C4-2B (cell line): Measurements from ENCODE around the gene GABARAPL1.
"Not testable (repeated sequence)": the region's sequence is repeated elsewhere in the genome, so short reads cannot be mapped to it uniquely, and the experiment has no call there.

Experiments
- H3K27ac ChIP-seq: fragments of 450-650 bp; 2 replicates; pipeline ENCODE4 v1.5.1; 2017
- ZFX ChIP-seq: fragments of 450-650 bp; IDR thresholded peaks from 2 replicates; pipeline ENCODE4 v1.6.1; 2017
- TF ChIP-seq, protein P1 (sequence below): fragments of 450-650 bp; conservative IDR thresholded peaks from 2 replicates; pipeline ENCODE4 v1.5.1; 2017; ENCODE audit warnings: mild to moderate bottlenecking

The GABARAPL1 gene

DNA sequence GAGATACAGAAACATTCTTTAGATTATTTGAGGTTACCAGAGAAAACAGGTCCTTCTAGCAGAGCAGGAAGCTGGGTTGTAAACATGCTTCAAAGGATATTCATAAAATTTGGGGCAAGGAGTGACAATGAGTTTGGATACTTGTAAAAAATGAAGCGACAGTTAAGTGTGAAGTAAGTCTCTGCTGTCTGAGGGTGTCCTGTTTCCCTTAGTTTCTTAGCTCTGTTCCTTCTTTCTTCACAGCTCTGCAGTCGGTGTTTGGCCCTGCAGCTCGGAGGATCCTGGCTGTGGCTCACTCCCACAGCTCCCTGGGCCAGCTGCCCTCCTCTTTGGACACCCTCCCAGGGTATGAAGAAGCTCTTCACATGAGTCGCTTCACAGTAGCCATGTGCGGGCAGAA lies 23.0 kb upstream of the GABARAPL1 start:
- TF ChIP-seq, protein P1, sequence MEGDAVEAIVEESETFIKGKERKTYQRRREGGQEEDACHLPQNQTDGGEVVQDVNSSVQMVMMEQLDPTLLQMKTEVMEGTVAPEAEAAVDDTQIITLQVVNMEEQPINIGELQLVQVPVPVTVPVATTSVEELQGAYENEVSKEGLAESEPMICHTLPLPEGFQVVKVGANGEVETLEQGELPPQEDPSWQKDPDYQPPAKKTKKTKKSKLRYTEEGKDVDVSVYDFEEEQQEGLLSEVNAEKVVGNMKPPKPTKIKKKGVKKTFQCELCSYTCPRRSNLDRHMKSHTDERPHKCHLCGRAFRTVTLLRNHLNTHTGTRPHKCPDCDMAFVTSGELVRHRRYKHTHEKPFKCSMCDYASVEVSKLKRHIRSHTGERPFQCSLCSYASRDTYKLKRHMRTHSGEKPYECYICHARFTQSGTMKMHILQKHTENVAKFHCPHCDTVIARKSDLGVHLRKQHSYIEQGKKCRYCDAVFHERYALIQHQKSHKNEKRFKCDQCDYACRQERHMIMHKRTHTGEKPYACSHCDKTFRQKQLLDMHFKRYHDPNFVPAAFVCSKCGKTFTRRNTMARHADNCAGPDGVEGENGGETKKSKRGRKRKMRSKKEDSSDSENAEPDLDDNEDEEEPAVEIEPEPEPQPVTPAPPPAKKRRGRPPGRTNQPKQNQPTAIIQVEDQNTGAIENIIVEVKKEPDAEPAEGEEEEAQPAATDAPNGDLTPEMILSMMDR: no peak
- TF ChIP-seq ZFX: no peak
- no peak overlapping the region for H3K27ac ChIP-seq

DNA sequence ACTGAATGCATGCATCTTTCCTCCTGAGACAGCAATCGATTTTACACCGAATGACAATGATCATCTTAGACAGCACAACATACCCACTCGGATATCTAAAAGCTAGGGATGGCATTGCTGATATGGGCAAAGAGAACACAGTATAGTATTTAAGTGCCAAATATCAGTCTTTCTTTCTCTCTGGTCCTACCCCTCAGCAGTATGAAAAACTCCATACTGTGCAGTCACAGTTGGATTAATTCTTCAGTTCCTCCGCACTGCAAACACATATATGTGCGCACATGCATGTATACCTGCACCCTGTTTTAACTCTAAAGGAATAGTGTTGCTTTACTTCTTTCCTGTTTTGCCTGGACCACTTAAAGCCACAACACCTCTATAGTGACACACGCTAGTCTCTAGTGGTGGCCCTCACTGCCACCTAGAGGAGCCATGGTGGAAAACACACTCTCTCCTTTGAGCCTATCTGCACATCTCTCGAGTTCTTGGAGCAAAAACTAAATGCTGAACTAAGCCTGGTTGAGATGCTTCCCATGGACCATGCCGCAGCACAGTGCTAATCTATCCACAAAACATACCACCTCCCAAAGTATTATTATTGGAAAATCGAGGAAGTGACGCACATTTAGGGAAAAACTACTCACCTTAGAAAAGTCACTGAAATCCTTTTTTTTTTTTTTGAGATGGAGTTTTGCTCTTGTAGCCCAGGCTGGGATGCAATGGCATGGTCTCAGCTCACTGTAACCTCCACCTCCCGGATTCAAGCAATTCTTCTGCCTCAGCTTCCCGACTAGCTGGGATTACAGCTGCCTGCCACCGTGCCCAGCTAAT lies 21.9 kb upstream of the GABARAPL1 start:
- TF ChIP-seq ZFX: no peak
- TF ChIP-seq, protein P1: peak; percentile 89
- no peak overlapping the region for H3K27ac ChIP-seq

DNA sequence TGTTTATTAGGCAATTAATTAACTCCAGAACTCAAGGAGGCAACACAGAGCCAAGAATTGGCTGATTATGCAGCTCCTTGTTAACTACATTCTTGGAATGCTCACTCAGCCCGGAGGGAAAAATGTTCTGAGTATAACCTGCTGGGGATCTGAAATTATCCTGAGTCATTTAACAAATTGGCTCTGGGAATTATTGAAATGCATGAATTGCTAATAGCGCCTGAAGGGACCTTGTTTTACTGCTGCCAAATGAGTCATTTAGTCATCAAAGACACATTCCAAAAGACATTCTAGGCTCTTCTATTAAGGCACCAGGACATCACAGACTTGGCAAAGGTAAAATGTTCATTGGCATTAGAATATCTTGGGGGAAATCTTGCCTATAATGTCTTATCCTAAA lies 20.8 kb upstream of the GABARAPL1 start:
- no peak overlapping the region for H3K27ac ChIP-seq
- TF ChIP-seq, protein P1: no peak
- TF ChIP-seq ZFX: no peak

DNA sequence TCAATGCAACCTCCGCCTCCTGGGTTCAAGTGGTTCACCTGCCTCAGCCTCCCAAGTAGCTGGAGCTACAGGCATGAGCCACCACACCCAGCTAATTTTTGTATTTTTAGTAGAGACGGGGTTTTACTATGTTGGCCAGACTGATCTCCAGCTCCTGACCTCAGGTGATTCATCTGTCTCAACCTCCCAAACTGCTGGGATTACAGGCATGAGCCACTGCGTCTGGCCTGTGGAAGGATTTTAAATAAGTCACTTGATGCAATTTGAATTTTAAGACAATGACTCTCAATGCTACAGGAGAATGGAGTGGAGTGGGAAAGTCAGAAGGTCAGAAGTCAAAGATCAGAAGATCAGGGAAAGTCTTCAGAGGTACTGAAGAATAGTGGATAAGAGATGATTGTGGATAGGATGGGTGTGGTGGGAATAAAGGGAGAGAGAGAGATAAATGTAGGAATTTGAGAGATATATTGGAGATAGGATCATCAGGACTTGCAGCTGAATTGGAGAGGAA lies 18.5 kb upstream of the GABARAPL1 start:
- TF ChIP-seq, protein P1: no peak
- TF ChIP-seq ZFX: no peak
- no peak overlapping the region for H3K27ac ChIP-seq

DNA sequence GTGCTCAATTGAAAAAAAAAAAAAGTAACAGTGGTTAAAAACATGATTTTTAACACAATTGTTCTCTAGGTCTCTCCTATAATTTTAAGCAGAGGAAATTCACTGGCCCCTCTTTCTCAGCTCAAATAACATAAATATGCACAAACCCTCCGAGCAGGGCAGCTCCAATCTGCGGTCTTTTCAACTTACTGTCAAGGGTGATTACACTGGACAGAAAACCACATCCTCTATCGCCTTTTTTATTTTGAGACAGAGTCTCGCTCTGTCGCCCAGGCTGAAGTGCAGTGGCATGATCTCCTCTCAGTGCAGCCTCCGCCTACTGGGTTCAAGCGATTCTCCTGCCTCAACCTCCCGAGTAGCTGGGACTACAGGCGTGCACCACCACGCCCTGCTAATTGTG lies 16.5 kb upstream of the GABARAPL1 start:
- no peak overlapping the region for H3K27ac ChIP-seq

DNA sequence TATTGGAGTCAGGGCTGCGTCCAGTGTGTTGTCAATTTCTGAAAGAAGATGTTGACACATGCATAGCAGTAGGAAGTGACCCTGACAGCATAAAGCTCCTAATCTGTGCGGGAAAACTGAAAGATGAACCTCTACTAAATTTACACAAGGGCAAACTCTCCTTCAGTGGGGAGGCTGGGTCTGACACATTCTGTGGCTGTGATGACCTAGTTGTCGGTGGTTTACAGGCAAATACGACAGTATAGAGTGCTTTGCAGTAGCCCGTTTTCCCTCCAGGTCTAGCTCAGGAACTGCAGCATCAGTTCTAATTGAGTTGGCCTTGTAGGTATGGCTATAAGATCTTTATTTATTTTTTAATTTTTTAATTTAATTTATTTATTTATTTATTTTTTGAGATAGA lies 14.8 kb upstream of the GABARAPL1 start:
- TF ChIP-seq, protein P1: no peak
- no peak for TF ChIP-seq ZFX
- H3K27ac ChIP-seq: no peak overlapping the region

More for the DNA sequence above, 16.5 kb upstream of the GABARAPL1 start:
- no peak for TF ChIP-seq ZFX
- TF ChIP-seq, protein P1: no peak

DNA sequence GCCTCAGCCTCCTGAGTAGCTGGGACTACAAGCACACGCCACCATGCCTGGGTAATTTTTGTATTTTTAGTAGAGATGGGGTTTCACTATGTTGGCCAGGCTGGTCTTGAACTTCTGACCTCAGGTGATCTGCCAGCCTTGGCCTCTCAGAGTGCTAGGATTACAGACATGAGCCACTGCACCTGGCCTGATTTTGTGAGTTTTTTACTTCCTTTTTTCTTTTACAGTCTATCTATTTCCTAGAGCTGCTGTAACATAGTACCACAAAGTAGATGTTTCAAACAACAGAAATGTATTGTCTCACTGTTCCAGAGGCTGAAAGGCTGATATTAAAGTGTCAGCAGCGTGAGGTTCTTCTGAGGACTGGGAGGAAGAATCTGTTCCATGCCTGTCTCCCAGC lies 8.2 kb upstream of the GABARAPL1 start:
- not testable (repeated sequence) for H3K27ac ChIP-seq
